ENCODE data around the gene ZNF678.
"Not testable (repeated sequence)": the region's sequence is repeated elsewhere in the genome, so short reads cannot be mapped to it uniquely, and the experiment has no call there.

The ZNF678 gene

GRCh38 chr1:227709451-227709850 lies 146.1 kb downstream of the ZNF678 start:
- no peak for DNase-seq (ENCODE audit: extremely low read depth in 1 of 2, low read depth in 1 of 2)

GRCh38 chr1:227710474-227710873 lies 147.1 kb downstream of the ZNF678 start:
- not testable (repeated sequence) for DNase-seq (ENCODE audit: extremely low read depth in 1 of 2, low read depth in 1 of 2)

GRCh38 chr1:227712648-227713047 lies 149.3 kb downstream of the ZNF678 start:
- no peak for DNase-seq (ENCODE audit: extremely low read depth in 1 of 2, low read depth in 1 of 2)

GRCh38 chr1:227718932-227719331 lies 155.6 kb downstream of the ZNF678 start:
- DNase-seq (ENCODE audit: extremely low read depth in 1 of 2, low read depth in 1 of 2) = no peak

- no peak for DNase-seq (ENCODE audit: extremely low read depth in 1 of 2, low read depth in 1 of 2)
Measured at GRCh38 chr1:227723474-227723873, 160.1 kb downstream of the ZNF678 start.

GRCh38 chr1:227725046-227725445 lies 161.7 kb downstream of the ZNF678 start:
- DNase-seq (ENCODE audit: extremely low read depth in 1 of 2, low read depth in 1 of 2) = no peak

GRCh38 chr1:227726318-227726717 lies 163.0 kb downstream of the ZNF678 start:
- DNase-seq (ENCODE audit: extremely low read depth in 1 of 2, low read depth in 1 of 2) = no peak
